ENCODE measurements around the gene ASTL. TPM values are rescaled to one million over a fixed set of nuclear protein-coding genes. Genes with fewer than 3 reads are reported as not detected.

Gene ASTL
- total and polyA plus RNA-seq, 4 donors: not detected

- Histone ChIP-seq H3K4me1 (ENCODE audit: control insufficient read depth in 4 of 4, insufficient read depth in 4 of 4, low read length in 3 of 4) (no peaks in the 10 kb centered on the region), H3K9ac (ENCODE audit: low read depth in 1 of 2, low read length in 2 of 2) (no peak overlapping the region), H3K27me3 (ENCODE audit: control insufficient read depth in 4 of 4, insufficient read depth in 4 of 4, low read length in 3 of 4) (no peaks in the 10 kb centered on the region), H3K36me3 (ENCODE audit: control insufficient read depth in 4 of 4, insufficient read depth in 3 of 4, low read depth in 1 of 4, low read length in 3 of 4) (peaks cover 0 to 2% (median 0%) of the 10 kb centered on the region in 4 donors), H3K27ac (ENCODE audit: low read depth in 1 of 2, low read length in 2 of 2) (no peak overlapping the region), H3K9me3 (ENCODE audit: control insufficient read depth in 4 of 4, low read length in 3 of 4) (peaks cover 0 to 3% (median 1%) of the 10 kb centered on the region in 4 donors), H3K4me3 (ENCODE audit: low read depth in 1 of 3, low read length in 3 of 3) (no peak overlapping the region)
- WGBS: 82% methylated on average over 6 of the region's 6 CpGs
- no peak for TF ChIP-seq YY1 (IDR thresholded peaks at IDR 0.05)
- no peak for TF ChIP-seq ATF3 (IDR thresholded peaks at IDR 0.05)
- TF ChIP-seq SP1 (IDR thresholded peaks at IDR 0.05): no peak
- no peak for TF ChIP-seq HNF4G (IDR thresholded peaks at IDR 0.05)
- TF ChIP-seq TAF1 (conservative IDR thresholded peaks at IDR 0.05): no peak
- TF ChIP-seq GABPA (IDR thresholded peaks at IDR 0.05 in 1 of 2, conservative IDR thresholded peaks at IDR 0.05 in 1 of 2): no peak
- TF ChIP-seq MAX (IDR thresholded peaks at IDR 0.05): no peak
- TF ChIP-seq HNF4A (conservative IDR thresholded peaks at IDR 0.05): no peak
- no peak for TF ChIP-seq FOXA1 (IDR thresholded peaks at IDR 0.05)
- no peak for TF ChIP-seq JUND (IDR thresholded peaks at IDR 0.05)
- TF ChIP-seq RAD21 (IDR thresholded peaks at IDR 0.05): no peak
- TF ChIP-seq FOXA2 (IDR thresholded peaks at IDR 0.05): no peak
- TF ChIP-seq CTCF (IDR thresholded peaks at IDR 0.05; ENCODE audit: low read depth, low read length, missing input control): no peak
- TF ChIP-seq REST (IDR thresholded peaks at IDR 0.05): no peak
- TF ChIP-seq RXRA (IDR thresholded peaks at IDR 0.05): no peak
- TF ChIP-seq ZBTB33 (IDR thresholded peaks at IDR 0.05): no peak
- no peak for TF ChIP-seq NR2F2 (IDR thresholded peaks at IDR 0.05)
- no peak for TF ChIP-seq EGR1 (IDR thresholded peaks at IDR 0.05; ENCODE audit: low read depth in 2 of 2)
- no peak for DNase-seq (ENCODE audit: low spot score)
Observed at GRCh38 chr2:96074156-96074555, 64.1 kb downstream of the ASTL start.

Data from liver (tissue), 9 donors.